ENCODE results near the gene LPIN1.

DNA sequence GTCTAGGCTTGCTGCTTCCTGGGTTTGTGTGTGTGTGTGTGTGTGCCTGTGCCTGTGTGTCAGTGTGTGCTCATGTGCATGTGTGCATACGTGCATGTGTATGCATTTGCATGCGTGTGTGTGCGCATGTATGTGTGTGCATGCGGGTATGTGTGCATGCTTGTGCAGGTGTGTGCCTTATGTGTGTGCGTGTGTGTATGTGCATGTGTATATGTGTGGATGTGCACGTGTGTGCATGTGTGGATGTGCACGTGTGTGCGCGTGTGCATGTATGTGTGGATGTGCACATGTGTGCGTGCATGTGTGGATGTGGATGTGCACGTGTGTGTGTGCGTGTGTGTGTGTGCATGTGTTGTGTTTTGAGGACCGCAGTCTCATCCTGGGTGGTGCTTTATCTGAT is 42.8 kb downstream of the LPIN1 start:
- TF ChIP-seq, protein P1, sequence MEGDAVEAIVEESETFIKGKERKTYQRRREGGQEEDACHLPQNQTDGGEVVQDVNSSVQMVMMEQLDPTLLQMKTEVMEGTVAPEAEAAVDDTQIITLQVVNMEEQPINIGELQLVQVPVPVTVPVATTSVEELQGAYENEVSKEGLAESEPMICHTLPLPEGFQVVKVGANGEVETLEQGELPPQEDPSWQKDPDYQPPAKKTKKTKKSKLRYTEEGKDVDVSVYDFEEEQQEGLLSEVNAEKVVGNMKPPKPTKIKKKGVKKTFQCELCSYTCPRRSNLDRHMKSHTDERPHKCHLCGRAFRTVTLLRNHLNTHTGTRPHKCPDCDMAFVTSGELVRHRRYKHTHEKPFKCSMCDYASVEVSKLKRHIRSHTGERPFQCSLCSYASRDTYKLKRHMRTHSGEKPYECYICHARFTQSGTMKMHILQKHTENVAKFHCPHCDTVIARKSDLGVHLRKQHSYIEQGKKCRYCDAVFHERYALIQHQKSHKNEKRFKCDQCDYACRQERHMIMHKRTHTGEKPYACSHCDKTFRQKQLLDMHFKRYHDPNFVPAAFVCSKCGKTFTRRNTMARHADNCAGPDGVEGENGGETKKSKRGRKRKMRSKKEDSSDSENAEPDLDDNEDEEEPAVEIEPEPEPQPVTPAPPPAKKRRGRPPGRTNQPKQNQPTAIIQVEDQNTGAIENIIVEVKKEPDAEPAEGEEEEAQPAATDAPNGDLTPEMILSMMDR (IDR thresholded peaks at IDR 0.05; ENCODE audit: low read depth, low read length) = no peak
- TF ChIP-seq POLR2A (IDR thresholded peaks at IDR 0.05; ENCODE audit: extremely low read depth, insufficient read length) = no peak

Data from NB4 (cell line).